Stomach (tissue), 4 donors: Measurements from ENCODE around the gene SLC36A1.

ENCODE experiments used
- EP300 ChIP-seq: sonication (generic); formaldehyde crosslinking; IDR thresholded peaks from one replicate; pipeline ENCODE4 v1.6.1; 2017; ENCODE audit warnings: antibody characterized with exemption
- POLR2A ChIP-seq, 4 donors: fragments of 450-650 bp; IDR thresholded peaks; one replicate each; pipeline ENCODE4 v1.6.1; 2016; ENCODE audit warnings: antibody characterized with exemption in 4 of 4, control low read depth in 2 of 4, mild to moderate bottlenecking in 1 of 4, moderate library complexity in 1 of 4
- POLR2AphosphoS5 ChIP-seq, 3 donors: sonication (generic); formaldehyde crosslinking; IDR thresholded peaks; one replicate each; pipeline ENCODE4 v1.6.1; 2016; ENCODE audit warnings: antibody characterized with exemption in 3 of 3

DNA sequence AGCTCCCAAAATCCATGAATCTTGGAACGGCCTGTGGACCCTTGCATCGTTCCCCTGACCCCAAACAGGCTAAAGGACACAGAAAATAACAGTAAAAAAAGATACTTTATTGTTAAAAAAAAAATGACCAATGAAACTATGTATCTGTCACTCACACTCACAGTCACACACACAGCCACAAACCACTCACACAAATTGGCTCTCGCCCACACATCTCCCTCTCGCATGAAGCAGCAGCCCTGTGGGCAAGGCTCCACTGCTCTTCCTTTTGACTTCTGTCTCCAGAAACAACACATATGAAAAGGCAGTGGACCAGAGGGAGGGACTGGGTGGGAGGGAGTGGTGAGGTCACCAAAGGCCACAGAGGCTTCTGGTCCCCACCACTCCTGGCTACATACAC lies 56.6 kb downstream of the SLC36A1 start:
- no peak for TF ChIP-seq POLR2AphosphoS5 (IDR thresholded peaks at IDR 0.05)
- TF ChIP-seq POLR2A (IDR thresholded peaks at IDR 0.05), result no peak
- no peak for TF ChIP-seq EP300
